HG03460 (cell line): ENCODE measurements around the gene RBMS1.

Experiments used
- ATAC-seq: cut with Tn5 transposase; IDR thresholded peaks from one replicate; pipeline ENCODE4 v1.9.1; 2021; ENCODE audit not compliant: unreplicated experiment

Gene RBMS1

DNA sequence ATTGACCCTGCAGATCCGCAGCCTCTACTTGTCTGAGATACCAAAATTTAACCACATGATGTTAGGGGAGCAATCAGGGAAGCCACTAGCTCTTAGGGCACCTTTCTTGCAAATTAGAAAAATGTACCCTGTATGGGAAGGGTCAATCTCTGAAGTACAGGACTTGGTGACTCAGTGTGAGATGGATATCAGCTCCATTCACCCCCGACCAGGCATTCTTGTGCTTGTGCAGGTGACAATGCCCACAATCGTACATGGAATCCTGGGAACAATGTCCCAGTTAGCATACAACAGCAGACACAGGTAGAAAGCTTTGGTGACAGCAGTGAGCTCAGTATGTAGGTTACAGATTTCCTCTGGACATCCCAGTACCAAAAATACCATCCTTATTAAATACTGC lies 155.9 kb downstream of the RBMS1 start:
- ATAC-seq: no peak

GRCh38 chr2:160336635-160337034 lies 157.0 kb downstream of the RBMS1 start:
- no peak for ATAC-seq

- no peak for ATAC-seq
Observed at GRCh38 chr2:160336105-160336504, 157.5 kb downstream of the RBMS1 start.

- ATAC-seq: no peak
Observed at GRCh38 chr2:160335441-160335840, 158.2 kb downstream of the RBMS1 start.

DNA sequence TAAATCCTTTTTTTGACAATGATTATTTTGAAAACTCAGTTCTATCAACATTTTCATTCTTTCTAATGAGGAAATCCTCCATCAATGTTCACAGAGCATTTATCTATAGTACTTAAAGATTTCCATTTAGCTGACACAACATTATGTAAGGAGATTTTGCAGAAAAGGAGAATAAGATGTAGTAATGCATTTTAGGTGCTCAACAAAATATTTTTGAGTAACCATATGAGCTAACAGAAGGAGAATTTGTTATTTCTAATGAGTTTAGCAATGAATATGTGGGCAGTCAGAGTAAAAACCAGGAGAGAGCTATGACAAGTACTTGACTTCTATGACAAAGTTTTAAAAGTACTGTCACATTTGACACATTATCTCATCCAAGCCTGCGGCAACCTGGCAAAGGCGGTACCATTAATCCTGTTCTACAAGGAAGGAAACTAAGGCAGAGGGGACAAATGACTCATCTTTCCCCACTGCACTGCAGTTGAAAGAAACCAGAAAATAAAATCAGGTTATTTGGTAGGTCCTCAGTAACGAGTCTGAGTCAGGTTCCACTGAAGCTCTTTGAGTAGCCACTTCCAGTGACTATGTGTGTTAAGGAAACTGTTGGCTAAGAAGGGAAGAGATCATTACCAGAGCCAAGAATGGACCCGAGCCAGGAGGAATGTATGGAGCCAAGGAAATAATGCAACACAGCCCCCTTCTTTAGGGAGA lies 159.4 kb downstream of the RBMS1 start:
- no peak for ATAC-seq

DNA sequence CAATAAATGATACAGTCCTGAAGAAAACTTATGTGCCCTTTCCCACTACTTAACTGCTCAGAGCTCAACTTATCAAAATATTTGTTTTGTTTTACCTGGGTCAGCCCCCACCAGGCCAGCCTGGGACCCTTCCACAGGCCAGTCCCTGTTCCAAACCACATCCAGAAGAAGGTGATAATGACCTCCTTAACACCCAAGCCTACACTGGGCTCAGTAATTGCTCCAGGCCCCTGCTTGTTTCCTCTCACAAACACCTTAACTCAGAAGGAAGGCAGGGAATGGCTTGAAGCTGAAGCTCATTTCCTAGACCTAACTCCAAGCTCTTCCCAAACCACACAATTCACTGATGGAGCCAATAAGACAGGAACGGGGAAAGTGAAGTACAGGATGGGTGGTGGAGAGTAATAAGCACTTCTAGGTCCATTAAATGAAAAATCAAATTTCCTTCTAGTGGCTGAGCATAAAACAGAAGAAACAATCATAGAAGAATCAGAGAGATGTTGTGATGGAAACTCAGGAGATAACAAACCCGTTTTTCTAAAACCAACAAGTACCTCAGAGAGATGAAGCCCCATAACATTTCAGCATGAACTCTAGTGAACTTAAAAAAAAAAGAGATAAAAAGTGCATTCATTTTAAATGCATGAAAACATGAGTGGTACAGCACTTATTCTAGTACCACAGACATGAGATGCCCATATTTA lies 160.1 kb downstream of the RBMS1 start:
- no peak for ATAC-seq

- no peak for ATAC-seq
Observed at GRCh38 chr2:160332318-160332717, 161.3 kb downstream of the RBMS1 start.

GRCh38 chr2:160331258-160332025 lies 162.2 kb downstream of the RBMS1 start:
- no peak for ATAC-seq

DNA sequence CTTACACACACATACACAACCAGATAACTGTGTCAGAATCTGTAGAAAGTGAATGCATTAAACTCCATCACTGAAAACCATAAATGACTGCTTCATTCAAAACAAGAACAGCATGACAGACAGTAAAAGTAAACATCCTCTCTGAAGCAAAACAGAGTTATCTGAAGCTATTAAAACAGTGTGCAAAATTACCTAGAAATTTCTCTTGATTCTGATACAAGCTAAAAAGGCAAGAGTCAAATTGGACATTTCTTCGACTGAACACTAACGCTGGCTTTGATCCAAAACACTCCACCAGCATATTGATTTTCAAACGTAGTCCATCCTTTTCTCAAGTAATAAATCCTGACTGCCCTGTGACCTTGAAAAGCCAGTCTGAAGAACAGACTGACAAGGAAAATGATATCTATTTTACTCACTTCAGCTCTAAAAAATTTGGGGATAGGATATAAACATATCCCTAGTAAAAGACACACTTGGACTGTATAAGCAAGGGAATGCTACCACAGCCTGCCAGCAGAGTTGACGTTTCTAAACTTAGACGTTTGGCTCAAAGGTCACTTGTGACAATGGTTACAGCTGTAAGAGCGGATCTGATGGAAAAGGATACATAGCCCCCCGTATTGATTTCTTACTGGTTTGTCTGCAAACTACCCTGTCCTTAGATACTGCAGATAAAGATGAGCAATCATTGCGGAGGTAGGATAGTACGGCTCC lies 164.6 kb downstream of the RBMS1 start:
- no peak for ATAC-seq

- no peak for ATAC-seq
Observed at GRCh38 chr2:160326786-160327185, 166.8 kb downstream of the RBMS1 start.

- ATAC-seq: no peak
Observed at GRCh38 chr2:160325418-160325817, 168.2 kb downstream of the RBMS1 start.

DNA sequence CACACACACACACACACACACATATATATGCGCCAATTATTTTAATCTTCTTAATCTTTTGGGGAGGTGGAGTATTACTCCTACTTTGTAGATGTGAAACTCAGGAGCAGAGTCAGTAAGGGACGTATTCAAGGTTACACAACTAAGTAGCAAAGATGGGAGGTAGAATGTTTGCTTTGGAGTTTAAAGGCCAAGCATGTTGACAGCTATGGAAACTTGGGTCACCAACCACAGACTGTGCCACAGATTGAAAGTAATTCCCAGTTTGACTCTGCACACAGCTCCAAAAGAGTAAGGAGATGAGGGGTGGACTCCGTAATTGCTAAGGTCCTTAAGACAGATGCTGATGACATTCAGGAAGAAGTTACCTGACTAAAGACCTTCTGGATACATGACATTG lies 168.7 kb downstream of the RBMS1 start:
- ATAC-seq: no peak

GRCh38 chr2:160324161-160324800 lies 169.3 kb downstream of the RBMS1 start:
- ATAC-seq: no peak

- no peak for ATAC-seq
Observed at GRCh38 chr2:160322320-160322719, 171.3 kb downstream of the RBMS1 start.

DNA sequence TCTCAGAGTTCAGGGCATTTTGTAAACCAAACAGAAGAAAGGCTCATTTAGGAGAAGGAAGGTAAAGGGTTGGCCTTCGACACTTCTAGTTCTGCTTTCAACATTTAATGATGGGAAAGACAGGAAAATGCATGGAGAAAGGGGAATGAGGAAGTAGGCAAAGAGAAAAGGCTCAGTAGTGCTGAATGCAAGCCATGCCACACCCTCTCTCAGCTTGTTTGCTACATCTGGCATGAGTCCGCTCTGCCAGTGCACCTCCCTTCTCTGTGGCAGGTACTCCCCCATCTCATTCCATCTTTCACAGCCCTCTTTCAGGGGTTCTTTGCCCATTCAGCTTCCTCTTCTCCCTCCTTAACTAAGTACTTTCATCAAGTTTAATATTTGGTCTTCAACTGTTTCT lies 172.6 kb downstream of the RBMS1 start:
- ATAC-seq: no peak

DNA sequence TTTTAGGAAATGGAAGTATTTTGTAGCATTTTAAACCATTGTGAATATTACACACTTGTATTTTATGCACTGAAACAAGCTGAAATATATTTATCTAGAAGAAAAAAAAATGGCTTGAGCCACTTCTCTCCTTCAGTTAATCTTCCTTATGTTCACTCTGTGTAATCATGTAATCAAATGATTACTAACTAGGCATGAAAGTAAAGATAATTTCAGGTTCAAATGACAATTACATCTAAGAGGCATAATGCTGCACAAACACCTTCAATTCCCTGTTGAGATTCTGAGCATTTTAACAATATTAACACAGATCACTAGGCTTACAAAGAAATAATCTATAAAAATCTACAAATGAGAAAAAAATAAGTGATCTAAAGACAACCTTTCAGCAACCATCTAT lies 173.9 kb downstream of the RBMS1 start:
- no peak for ATAC-seq

- no peak for ATAC-seq
Observed at GRCh38 chr2:160318218-160318617, 175.4 kb downstream of the RBMS1 start.

DNA sequence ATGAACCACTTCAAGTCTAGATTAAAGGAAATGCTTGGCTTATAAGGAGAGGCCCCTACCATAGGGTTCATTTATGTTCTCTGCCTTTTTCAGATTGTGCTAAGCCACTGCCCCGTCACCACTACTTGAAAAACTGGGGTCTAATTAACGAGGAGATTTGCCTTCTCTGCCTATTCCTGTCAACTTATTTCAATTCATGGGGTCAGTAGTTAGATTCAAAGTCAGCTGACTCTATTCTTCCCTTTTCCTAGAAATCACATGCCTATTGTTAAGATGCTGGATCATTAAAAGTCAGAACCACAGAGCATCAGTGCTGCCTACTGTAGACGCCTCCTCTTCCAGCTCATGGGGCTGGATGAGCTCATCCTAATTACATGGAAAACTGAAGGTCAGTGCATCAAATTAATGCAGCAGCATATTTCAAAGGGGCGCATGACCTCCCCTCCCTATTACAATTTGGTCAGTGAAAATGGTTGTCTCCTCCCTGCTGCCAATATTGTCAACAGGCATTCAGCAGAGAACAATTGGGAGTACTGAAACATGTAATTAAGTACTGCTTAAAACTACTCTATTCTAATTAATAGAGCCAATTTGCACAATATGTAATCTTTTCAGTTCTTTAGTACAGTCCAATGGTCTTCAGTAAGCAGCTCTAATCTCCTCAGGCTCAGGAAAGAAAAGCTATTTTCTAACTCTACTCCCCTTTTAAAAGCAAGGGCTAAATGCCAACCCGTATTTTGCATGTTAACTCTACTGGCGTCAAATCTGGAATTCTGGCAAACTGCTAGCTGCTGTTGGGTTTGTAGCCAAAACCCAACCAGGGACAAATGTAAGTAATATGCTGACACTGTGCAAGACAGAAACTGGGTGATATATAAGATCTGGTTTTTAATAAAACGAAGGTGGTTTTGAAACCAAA lies 176.2 kb downstream of the RBMS1 start:
- ATAC-seq: no peak

GRCh38 chr2:160315337-160315736 lies 178.3 kb downstream of the RBMS1 start:
- no peak for ATAC-seq
